ENCODE data around the gene WDR1.
"Not testable (repeated sequence)": the region's sequence is repeated elsewhere in the genome, so short reads cannot be mapped to it uniquely, and the experiment has no call there.

WDR1 gene

GRCh38 chr4:10129196-10130177 is 12.9 kb upstream of the WDR1 start:
- H3K4me1 ChIP-seq (ENCODE audit: control insufficient read depth, insufficient read depth, low read length): no peaks in the 10 kb centered on the region
- H3K9ac ChIP-seq (ENCODE audit: low read depth, low read length): no peak overlapping the region
- no peaks in the 10 kb centered on the region for H3K27me3 ChIP-seq (ENCODE audit: control insufficient read depth, insufficient read depth, low read length)
- no peaks in the 10 kb centered on the region for H3K9me3 ChIP-seq (ENCODE audit: control insufficient read depth, insufficient read depth, low read length)
- H3K36me3 ChIP-seq (ENCODE audit: control insufficient read depth, insufficient read depth, low read length): no peaks in the 10 kb centered on the region
- no peak overlapping the region for H3K4me3 ChIP-seq (ENCODE audit: low read depth, low read length)

DNA sequence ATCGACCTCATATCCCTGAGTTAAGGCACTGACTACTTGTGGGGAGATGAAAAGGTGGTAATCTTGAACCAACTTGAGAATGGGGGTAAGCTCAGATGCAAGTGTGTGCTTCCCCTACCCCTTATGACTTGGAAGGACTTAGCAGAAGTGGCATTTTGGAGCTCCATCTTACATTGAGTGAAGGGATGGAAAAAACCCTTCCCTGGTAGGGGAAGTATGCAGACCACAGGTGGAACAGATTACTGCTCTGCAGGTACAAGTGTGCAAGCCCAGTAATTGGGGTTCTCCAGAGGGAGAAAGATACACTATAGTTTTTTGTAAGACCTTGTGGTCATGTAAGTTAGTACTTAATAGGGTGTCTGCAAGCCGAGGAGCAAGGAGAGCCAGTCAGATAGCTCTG is 12.2 kb upstream of the WDR1 start:
- Histone ChIP-seq H3K27me3 (ENCODE audit: control insufficient read depth, insufficient read depth, low read length) (no peaks in the 10 kb centered on the region), H3K9me3 (ENCODE audit: control insufficient read depth, insufficient read depth, low read length) (no peaks in the 10 kb centered on the region), H3K9ac (ENCODE audit: low read depth, low read length) (no peak overlapping the region), H3K36me3 (ENCODE audit: control insufficient read depth, insufficient read depth, low read length) (no peaks in the 10 kb centered on the region), H3K4me1 (ENCODE audit: control insufficient read depth, insufficient read depth, low read length) (peaks cover under 1% of the 10 kb centered on the region), H3K4me3 (ENCODE audit: low read depth, low read length) (no peak overlapping the region)

DNA sequence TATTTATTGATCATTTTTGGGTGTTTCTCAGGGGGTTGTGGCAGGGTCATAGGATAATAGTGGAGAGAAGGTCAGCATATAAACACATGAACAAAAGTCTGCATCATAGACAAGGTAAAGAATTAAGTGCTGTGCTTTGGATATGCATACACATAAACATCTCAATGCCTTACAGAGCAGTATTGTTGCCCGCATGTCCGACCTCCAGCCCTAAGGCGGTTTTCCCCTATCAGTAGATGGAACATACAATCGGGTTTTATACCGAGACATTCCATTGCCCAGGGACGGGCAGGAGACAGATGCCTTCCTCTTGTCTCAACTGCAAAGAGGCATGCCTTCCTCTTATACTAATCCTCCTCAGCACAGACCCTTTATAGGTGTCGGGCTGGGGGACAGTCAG is 10.9 kb upstream of the WDR1 start:
- H3K4me3 ChIP-seq (ENCODE audit: low read depth, low read length); H3K9me3 ChIP-seq (ENCODE audit: control insufficient read depth, insufficient read depth, low read length); H3K27me3 ChIP-seq (ENCODE audit: control insufficient read depth, insufficient read depth, low read length); H3K9ac ChIP-seq (ENCODE audit: low read depth, low read length); H3K4me1 ChIP-seq (ENCODE audit: control insufficient read depth, insufficient read depth, low read length); H3K36me3 ChIP-seq (ENCODE audit: control insufficient read depth, insufficient read depth, low read length): not testable (repeated sequence)

- Histone ChIP-seq H3K4me1 (ENCODE audit: control insufficient read depth, insufficient read depth, low read length) (peaks cover 5% of the 10 kb centered on the region), H3K27me3 (ENCODE audit: control insufficient read depth, insufficient read depth, low read length) (no peaks in the 10 kb centered on the region), H3K9me3 (ENCODE audit: control insufficient read depth, insufficient read depth, low read length) (no peaks in the 10 kb centered on the region), H3K4me3 (ENCODE audit: low read depth, low read length) (no peak overlapping the region), H3K9ac (ENCODE audit: low read depth, low read length) (no peak overlapping the region), H3K36me3 (ENCODE audit: control insufficient read depth, insufficient read depth, low read length) (no peaks in the 10 kb centered on the region)
Observed at GRCh38 chr4:10124167-10124930, 7.8 kb upstream of the WDR1 start.

DNA sequence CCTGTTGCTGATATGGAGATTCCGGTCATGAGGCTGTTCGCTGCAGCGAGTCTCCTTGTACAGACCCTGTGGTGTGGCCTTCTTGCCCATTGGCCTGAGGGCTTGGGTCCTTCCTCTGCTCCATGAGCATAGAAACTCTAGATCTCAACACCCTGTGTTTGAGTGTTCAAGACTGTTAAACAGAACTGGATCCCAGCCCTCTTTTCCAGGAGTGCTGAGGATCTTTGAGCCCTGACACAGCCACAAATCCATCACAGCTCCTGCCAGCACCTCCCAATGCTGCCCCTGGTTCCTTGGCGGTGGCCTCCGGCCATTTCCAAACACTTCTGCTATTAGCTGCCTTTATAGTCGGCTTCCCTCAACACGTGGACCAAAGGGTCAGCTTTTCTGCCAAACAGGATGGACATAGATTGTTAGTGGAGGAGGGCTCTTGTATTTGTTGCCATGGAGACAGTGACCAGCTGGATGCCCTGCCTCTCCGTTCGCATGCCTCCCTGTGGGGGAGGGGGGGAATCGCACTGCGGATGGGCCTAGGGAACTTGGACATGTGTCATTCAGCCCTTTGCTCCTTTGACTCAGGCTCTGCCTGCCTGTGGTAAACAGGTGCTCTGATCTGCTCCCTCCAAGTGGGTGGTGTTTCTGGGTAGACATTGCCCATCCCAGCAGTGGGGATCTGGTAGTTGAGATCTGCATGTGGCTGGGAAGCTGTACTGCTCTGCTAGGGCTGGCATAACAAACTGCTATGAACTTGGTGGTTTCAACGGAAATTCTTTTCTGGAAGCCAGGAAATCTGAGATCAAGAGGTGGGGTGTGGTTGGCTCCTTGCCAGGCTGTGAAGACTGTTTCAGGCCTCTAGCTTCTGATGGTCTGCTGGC is 6.9 kb upstream of the WDR1 start:
- no peaks in the 10 kb centered on the region for H3K36me3 ChIP-seq (ENCODE audit: control insufficient read depth, insufficient read depth, low read length)
- no peak overlapping the region for H3K4me3 ChIP-seq (ENCODE audit: low read depth, low read length)
- no peak overlapping the region for H3K9ac ChIP-seq (ENCODE audit: low read depth, low read length)
- peaks cover 10% of the 10 kb centered on the region for H3K4me1 ChIP-seq (ENCODE audit: control insufficient read depth, insufficient read depth, low read length)
- no peaks in the 10 kb centered on the region for H3K9me3 ChIP-seq (ENCODE audit: control insufficient read depth, insufficient read depth, low read length)
- no peaks in the 10 kb centered on the region for H3K27me3 ChIP-seq (ENCODE audit: control insufficient read depth, insufficient read depth, low read length)

- Histone ChIP-seq H3K4me3 (ENCODE audit: low read depth, low read length) (no peak overlapping the region), H3K9ac (ENCODE audit: low read depth, low read length) (no peak overlapping the region), H3K36me3 (ENCODE audit: control insufficient read depth, insufficient read depth, low read length) (no peaks in the 10 kb centered on the region), H3K9me3 (ENCODE audit: control insufficient read depth, insufficient read depth, low read length) (no peaks in the 10 kb centered on the region), H3K4me1 (ENCODE audit: control insufficient read depth, insufficient read depth, low read length) (peaks cover 12% of the 10 kb centered on the region), H3K27me3 (ENCODE audit: control insufficient read depth, insufficient read depth, low read length) (no peaks in the 10 kb centered on the region)
Observed at GRCh38 chr4:10122236-10122932, 5.8 kb upstream of the WDR1 start.

GRCh38 chr4:10121568-10122208 is 5.1 kb upstream of the WDR1 start:
- no peak overlapping the region for H3K4me3 ChIP-seq (ENCODE audit: low read depth, low read length)
- no peaks in the 10 kb centered on the region for H3K36me3 ChIP-seq (ENCODE audit: control insufficient read depth, insufficient read depth, low read length)
- H3K27me3 ChIP-seq (ENCODE audit: control insufficient read depth, insufficient read depth, low read length): no peaks in the 10 kb centered on the region
- no peaks in the 10 kb centered on the region for H3K9me3 ChIP-seq (ENCODE audit: control insufficient read depth, insufficient read depth, low read length)
- peaks cover 12% of the 10 kb centered on the region for H3K4me1 ChIP-seq (ENCODE audit: control insufficient read depth, insufficient read depth, low read length)
- H3K9ac ChIP-seq (ENCODE audit: low read depth, low read length): no peak overlapping the region

DNA sequence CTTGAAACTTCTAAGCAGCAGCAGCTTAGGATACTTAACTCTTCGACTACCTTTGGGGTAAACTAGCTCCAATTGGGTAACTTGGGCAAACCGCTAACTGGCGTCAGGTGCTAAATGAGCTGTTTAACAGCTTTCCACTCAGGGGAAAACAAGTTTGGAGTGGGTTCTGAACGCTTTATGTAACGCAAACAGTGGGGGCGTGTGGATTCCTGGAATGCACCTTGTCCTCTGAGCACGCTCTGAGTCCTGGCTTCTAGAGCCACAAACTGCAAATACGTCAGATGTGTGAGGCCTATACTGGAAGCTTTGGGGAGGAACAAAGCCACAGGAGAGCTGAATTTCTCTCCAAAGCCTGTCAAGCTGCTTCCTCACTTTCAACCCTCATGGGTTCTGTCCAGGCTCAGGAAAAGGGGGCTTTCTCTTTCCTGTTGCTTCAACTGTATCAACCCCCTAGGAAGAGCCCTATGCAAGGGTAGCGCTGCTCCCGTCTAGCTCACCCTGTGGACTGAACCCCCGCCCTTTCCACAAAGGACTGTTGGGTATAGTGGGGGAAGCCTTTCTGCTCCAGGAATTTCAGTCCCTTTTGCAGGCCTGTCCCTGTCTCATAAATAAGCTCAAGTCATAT is 4.5 kb upstream of the WDR1 start:
- no peaks in the 10 kb centered on the region for H3K27me3 ChIP-seq (ENCODE audit: control insufficient read depth, insufficient read depth, low read length)
- no peaks in the 10 kb centered on the region for H3K9me3 ChIP-seq (ENCODE audit: control insufficient read depth, insufficient read depth, low read length)
- H3K36me3 ChIP-seq (ENCODE audit: control insufficient read depth, insufficient read depth, low read length): no peaks in the 10 kb centered on the region
- H3K4me3 ChIP-seq (ENCODE audit: low read depth, low read length): no peak overlapping the region
- H3K4me1 ChIP-seq (ENCODE audit: control insufficient read depth, insufficient read depth, low read length): peaks cover 12% of the 10 kb centered on the region
- H3K9ac ChIP-seq (ENCODE audit: low read depth, low read length): no peak overlapping the region

DNA sequence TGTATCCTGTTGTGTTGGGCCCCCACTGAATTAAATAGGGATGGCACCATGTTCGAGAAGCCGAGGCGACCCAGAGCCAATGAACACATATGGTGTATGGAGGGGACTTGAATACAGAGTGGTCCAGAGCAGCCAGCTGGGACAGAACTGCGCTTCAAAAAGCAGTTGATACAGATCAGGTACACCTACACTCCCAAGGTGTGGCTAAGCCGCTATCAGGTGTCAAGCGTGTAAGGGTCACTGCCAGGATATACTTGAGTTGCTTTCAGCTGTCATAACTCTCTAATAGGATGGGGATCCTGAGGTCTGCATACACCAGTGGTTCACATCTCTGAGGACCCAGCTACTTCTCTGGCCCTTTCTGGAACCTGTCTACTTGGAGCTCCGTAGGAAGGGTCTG is 3.2 kb upstream of the WDR1 start:
- H3K9ac ChIP-seq (ENCODE audit: low read depth, low read length): no peak overlapping the region
- H3K4me1 ChIP-seq (ENCODE audit: control insufficient read depth, insufficient read depth, low read length): peaks cover 20% of the 10 kb centered on the region
- H3K4me3 ChIP-seq (ENCODE audit: low read depth, low read length): no peak overlapping the region
- H3K27me3 ChIP-seq (ENCODE audit: control insufficient read depth, insufficient read depth, low read length): no peaks in the 10 kb centered on the region
- peaks cover 11% of the 10 kb centered on the region for H3K36me3 ChIP-seq (ENCODE audit: control insufficient read depth, insufficient read depth, low read length)
- no peaks in the 10 kb centered on the region for H3K9me3 ChIP-seq (ENCODE audit: control insufficient read depth, insufficient read depth, low read length)

- Histone ChIP-seq H3K9ac (ENCODE audit: low read depth, low read length) (peak overlapping the region; percentile 29), H3K27me3 (ENCODE audit: control insufficient read depth, insufficient read depth, low read length) (no peaks in the 10 kb centered on the region), H3K36me3 (ENCODE audit: control insufficient read depth, insufficient read depth, low read length) (peaks cover 16% of the 10 kb centered on the region), H3K4me1 (ENCODE audit: control insufficient read depth, insufficient read depth, low read length) (peaks cover 21% of the 10 kb centered on the region), H3K4me3 (ENCODE audit: low read depth, low read length) (no peak overlapping the region), H3K9me3 (ENCODE audit: control insufficient read depth, insufficient read depth, low read length) (no peaks in the 10 kb centered on the region)
Observed at GRCh38 chr4:10119278-10119677, 2.7 kb upstream of the WDR1 start.

All from iPS-15b (cell line).